ENCODE results near the gene SP140. TPM values are rescaled to one million over a fixed set of nuclear protein-coding genes. Genes with fewer than 3 reads are reported as not detected.
"Not testable (repeated sequence)": the region's sequence is repeated elsewhere in the genome, so short reads cannot be mapped to it uniquely, and the experiment has no call there.

Gene SP140
- total RNA-seq = 1.7 TPM

DNA sequence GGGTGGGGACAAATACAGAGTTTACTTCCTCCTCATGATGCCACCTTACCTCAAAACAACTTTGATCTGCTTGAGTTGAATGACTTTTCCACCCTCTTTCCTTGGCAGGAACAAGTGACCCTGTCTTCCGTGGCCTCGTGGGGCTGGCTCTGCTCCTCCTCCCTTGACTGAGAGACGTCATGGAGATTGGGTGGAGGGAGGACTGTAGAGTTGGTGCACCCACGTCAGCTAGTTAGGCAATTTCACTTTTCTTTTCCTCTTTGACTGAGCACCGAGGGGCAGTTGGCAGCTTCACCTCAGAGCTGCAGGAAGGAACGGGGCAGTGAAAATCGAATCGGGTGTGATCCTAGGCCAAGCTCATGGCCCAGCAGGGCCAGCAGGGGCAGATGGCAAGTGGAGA, at the start of gene SP140:
SP140 (plus strand) TSS at position 251 of the 400 bp plus-strand sequence; CDS start at position 360, 109 bp downstream.
- no peak for DNase-seq

- no peak for DNase-seq
These were observed 48.5 kb upstream of the SP140 start for GRCh38 chr2:230176996-230177395.

DNA sequence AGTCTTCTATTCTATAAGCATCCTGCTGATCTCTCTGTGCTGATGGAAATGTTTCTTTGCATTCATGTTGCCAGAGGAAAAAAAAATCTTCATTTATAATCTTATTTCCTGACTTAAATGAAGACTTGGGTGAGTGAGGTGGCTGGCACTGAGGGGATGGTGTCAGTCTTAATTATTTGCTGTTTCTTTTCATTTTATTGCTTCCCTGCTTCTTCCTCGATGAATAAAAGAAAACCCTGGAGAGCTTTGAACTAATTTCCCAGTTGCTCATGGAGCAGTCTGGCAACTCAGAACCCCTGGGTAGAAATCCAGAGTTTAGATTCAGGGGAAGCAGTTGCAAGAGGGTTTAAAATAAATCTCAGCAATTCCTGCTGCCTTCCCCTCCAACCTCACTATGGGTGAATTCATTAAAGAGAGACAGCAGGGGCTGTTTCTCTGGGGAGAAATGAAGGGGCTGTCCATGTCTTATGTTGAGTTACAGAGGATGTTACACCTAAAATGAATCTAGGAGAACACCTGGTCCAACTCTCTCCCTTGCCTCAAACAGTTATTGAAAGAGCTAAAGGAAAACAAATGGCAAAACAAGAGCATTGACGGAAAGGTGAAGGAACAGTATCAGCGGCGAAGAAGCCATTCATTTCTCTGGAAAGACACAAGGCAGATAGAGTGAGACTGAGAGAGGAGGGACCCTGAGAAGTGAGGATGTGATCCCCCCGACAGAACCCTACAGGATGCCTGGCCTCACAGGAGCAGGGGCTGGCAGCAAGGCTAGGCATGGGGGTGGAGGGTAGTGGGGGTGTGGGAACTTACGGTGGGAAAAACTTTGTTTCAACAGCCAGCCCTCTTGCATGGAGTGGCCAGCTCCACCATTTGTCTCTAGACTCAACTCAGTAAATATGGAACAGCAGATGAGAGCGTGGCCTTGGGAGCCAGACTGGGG, 46.7 kb upstream of the SP140 start:
- DNase-seq = no peak

- DNase-seq = no peak
These were observed 45.6 kb upstream of the SP140 start for GRCh38 chr2:230179907-230180306.

- DNase-seq = no peak
These were observed 44.3 kb upstream of the SP140 start for GRCh38 chr2:230181195-230181594.

GRCh38 chr2:230184727-230185578, 40.6 kb upstream of the SP140 start:
- DNase-seq = no peak

DNA sequence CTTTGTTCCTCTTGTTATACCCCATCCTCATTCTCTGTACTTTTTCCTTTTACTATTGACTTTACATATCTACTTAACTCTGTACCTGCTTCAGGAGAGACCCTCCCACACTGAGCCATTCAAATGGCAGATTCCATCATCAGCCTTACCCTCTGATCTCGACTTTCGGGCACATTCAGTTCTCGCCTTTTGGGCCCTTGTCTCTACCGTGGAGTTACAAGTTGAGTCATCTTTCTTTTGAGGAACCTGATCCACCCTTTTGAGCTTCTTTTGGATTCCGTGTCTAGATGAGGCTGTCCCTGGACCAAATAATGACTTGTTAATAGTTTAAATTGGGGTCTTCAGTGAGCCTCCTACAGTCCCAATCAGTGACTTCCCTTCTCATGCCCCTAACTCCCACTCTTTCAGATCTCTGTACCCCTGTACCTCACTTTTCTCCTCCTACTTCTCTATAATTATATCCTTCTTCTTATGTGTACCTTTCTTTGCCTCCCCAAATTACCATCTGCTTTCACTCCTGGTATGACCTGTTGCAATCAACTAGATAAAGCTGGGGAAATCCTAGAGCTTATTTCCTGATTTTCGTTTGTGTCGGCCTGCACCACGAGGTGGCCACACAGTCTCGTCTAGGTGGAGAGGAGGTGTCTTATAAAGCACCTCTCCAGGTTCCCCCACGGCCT, 23.0 kb upstream of the SP140 start:
- no peak for DNase-seq

- DNase-seq = no peak
These were observed 22.3 kb upstream of the SP140 start for GRCh38 chr2:230203110-230203676.

GRCh38 chr2:230205034-230205433, 20.5 kb upstream of the SP140 start:
- DNase-seq = no peak

GRCh38 chr2:230205721-230206120, 19.8 kb upstream of the SP140 start:
- DNase-seq = no peak

- no peak for DNase-seq
These were observed 17.0 kb upstream of the SP140 start for GRCh38 chr2:230208576-230208975.

- no peak for DNase-seq
These were observed 16.0 kb upstream of the SP140 start for GRCh38 chr2:230209422-230210051.

GRCh38 chr2:230216489-230216888, 9.0 kb upstream of the SP140 start:
- DNase-seq = no peak

GRCh38 chr2:230217424-230217823, 8.1 kb upstream of the SP140 start:
- DNase-seq = no peak

GRCh38 chr2:230218421-230218820, 7.1 kb upstream of the SP140 start:
- peak; percentile 3 for DNase-seq

GRCh38 chr2:230219419-230220331, 5.9 kb upstream of the SP140 start, which contains the start of gene SP110:
Gene SP110 (minus strand): TSS chr2:230219984. CDS start chr2:230216927, 3,057 bp downstream.
- DNase-seq = peak; percentile 93

- no peak for DNase-seq
These were observed 5.1 kb upstream of the SP140 start for GRCh38 chr2:230220347-230220969.

DNA sequence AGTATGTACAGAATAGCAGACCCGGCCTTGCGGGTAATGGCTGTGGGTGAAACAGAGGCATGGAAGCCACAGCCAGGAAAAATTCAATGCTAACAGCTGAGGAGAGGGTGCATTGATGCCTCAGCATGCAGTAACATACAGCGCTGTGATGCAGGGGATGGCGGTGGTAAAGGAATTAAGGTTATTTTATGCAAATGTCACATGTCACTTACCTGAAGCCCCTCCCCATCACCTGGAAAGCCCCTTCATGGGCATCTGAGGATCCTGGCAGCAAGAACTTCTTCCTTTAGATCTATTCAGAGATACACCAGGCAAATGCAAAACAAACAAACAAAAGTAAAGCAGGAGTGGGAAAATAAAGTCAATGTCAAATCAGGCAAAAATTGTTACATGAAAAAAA, 4.0 kb upstream of the SP140 start:
- no peak for DNase-seq

GRCh38 chr2:230222829-230223228, 2.7 kb upstream of the SP140 start:
- not testable (repeated sequence) for DNase-seq

GRCh38 chr2:230224458-230224857, 1.1 kb upstream of the SP140 start:
- DNase-seq = no peak

Measured in tongue (tissue), 2 donors.